ENCODE measurements around the gene MAP1LC3B. TPM values are rescaled to one million over a fixed set of nuclear protein-coding genes. Genes with fewer than 3 reads are reported as not detected.

MAP1LC3B gene
- total and polyA plus RNA-seq, 2 of the 8 experiments (the other 6 are each of a cell fraction or from before 2014, with no cell fraction given) = 29.5 to 48.5 TPM

- H4K91ac ChIP-seq (replicated peaks; ENCODE audit: insufficient read length, low read length) = peak overlapping the region; percentile 5
- no peaks in the 10 kb centered on the region for H3K23me2 ChIP-seq (ENCODE audit: low read depth, low read length)
- FAIRE-seq (no peak), DNase-seq (ENCODE audit: low read depth in 1 of 2, low spot score in 2 of 2) (no peak)
- H2BK120ac ChIP-seq (replicated peaks; ENCODE audit: low read depth, low read length) = no peak overlapping the region
- H2BK15ac ChIP-seq (ENCODE audit: low read length) = no peak overlapping the region
- no peak overlapping the region for H3K27ac ChIP-seq (ENCODE audit: low read depth, low read length)
- H3K4me2 ChIP-seq (ENCODE audit: insufficient read depth in 1 of 2, low read depth in 2 of 2, low read length in 2 of 2) = peak overlapping the region; percentile 34 to 46; a peak in 2 of 4 replicates
- peaks cover 3 to 10% of the 10 kb centered on the region in 2 experiments for H4K20me1 ChIP-seq (replicated peaks in 1 of 2; ENCODE audit: control insufficient read depth in 1 of 2, insufficient read depth in 2 of 2, low read length in 2 of 2)
- H3K14ac ChIP-seq (ENCODE audit: insufficient read length) = no peak overlapping the region
- H3K9ac ChIP-seq (replicated peaks in 1 of 4; ENCODE audit: extremely low read depth in 1 of 4, low read depth in 3 of 4, low read length in 3 of 4) = no peak overlapping the region
- H2BK20ac ChIP-seq (ENCODE audit: low read length) = no peak overlapping the region
- no peaks in the 10 kb centered on the region for H3K9me3 ChIP-seq (ENCODE audit: insufficient read depth in 2 of 2, low read depth in 1 of 2, low read length in 1 of 2)
- POLR2A ChIA-PET (ENCODE audit: partially characterized antibody) = interaction anchor here (1.2 to 1.3 kb wide), 2 partner anchors 10 to 13 kb away, joined by 4 read pairs; no protein-coding TSS in a partner anchor
- H4K5ac ChIP-seq (ENCODE audit: insufficient read length, low read depth, low read length) = no peak overlapping the region
- H3K27me3 ChIP-seq (replicated peaks in 1 of 4; ENCODE audit: control insufficient read depth in 3 of 4, extremely low read depth in 1 of 4, insufficient read depth in 3 of 4, low read length in 3 of 4) = no peaks in the 10 kb centered on the region
- 74% methylated on average over 12 of the region's 12 CpGs; no CpG with 5 or more reads in 1 of the 2 experiments for WGBS, 2 experiments (ENCODE audit: extremely low coverage in 1 of 2, insufficient coverage in 1 of 2, insufficient read length in 1 of 2, insufficient replicate concordance in 2 of 2, low coverage in 1 of 2, low lambda C conversion rate in 2 of 2, missing lambda C conversion rate in 1 of 2)
- no peak overlapping the region for H2AFZ ChIP-seq (ENCODE audit: low read length)
- H3K4ac ChIP-seq (replicated peaks; ENCODE audit: insufficient read length, low read depth, low read length) = no peak overlapping the region
- H3K18ac ChIP-seq (ENCODE audit: extremely low read depth, low read length) = no peak overlapping the region; the same call in 1 of the 2 replicates
- H3K79me2 ChIP-seq (ENCODE audit: control insufficient read depth in 1 of 2, insufficient read depth in 2 of 2, low read length in 2 of 2) = no peaks in the 10 kb centered on the region
- H3K36me3 ChIP-seq (ENCODE audit: control insufficient read depth in 2 of 4, insufficient read depth in 4 of 4, low read length in 3 of 4) = peaks cover 0 to 3% (median 1%) of the 10 kb centered on the region in 4 experiments; a peak in 3 of 8 replicates
- H3K56ac ChIP-seq (replicated peaks; ENCODE audit: insufficient read length, low read depth, low read length) = no peak overlapping the region
- no peaks in the 10 kb centered on the region; the same call in 1 of the 2 replicates for H3K79me1 ChIP-seq (ENCODE audit: low read depth, low read length)
- H3K4me3 ChIP-seq (ENCODE audit: extremely low read depth in 1 of 4, insufficient read depth in 2 of 4, low read depth in 3 of 4, low read length in 4 of 4) = no peak overlapping the region
- H2BK12ac ChIP-seq (ENCODE audit: low read depth, low read length) = no peak overlapping the region
- CTCF ChIA-PET (ENCODE audit: partially characterized antibody) = interaction anchor here (1.0 to 4.6 kb wide), 6 partner anchors 9 to 210 kb away, joined by 3 to 22 read pairs (median 10); no protein-coding TSS in a partner anchor
- H4K8ac ChIP-seq (ENCODE audit: extremely low read depth, insufficient read depth, low read length) = no peak overlapping the region
- H2AK5ac ChIP-seq (ENCODE audit: low read depth, low read length) = no peak overlapping the region
- no peak overlapping the region for H3K23ac ChIP-seq (ENCODE audit: insufficient read length)
- H2BK5ac ChIP-seq (ENCODE audit: low read depth, low read length) = 0 out of 2 replicates have a peak overlapping the region, but pooled peaks have one; percentile 37
- H3K4me1 ChIP-seq (replicated peaks in 1 of 4; ENCODE audit: control insufficient read depth in 3 of 4, insufficient read depth in 4 of 4, low read length in 3 of 4) = peaks cover 5 to 17% (median 11%) of the 10 kb centered on the region in 4 experiments
- no peak for TF ChIP-seq YY1 (IDR thresholded peaks at IDR 0.05; ENCODE audit: low read depth, low read length)
- TF ChIP-seq RBBP5 (IDR thresholded peaks at IDR 0.05; ENCODE audit: borderline replicate concordance, low read depth, low read length) = no peak
- TF ChIP-seq, protein P1, sequence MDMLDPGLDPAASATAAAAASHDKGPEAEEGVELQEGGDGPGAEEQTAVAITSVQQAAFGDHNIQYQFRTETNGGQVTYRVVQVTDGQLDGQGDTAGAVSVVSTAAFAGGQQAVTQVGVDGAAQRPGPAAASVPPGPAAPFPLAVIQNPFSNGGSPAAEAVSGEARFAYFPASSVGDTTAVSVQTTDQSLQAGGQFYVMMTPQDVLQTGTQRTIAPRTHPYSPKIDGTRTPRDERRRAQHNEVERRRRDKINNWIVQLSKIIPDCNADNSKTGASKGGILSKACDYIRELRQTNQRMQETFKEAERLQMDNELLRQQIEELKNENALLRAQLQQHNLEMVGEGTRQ (IDR thresholded peaks at IDR 0.05; ENCODE audit: low read length) = no peak
- TF ChIP-seq ASH2L (IDR thresholded peaks at IDR 0.05; ENCODE audit: low read length) = no peak
- no peak for TF ChIP-seq RFX5 (IDR thresholded peaks at IDR 0.05; ENCODE audit: borderline replicate concordance, low read depth, low read length)
- TF ChIP-seq, protein P2, sequence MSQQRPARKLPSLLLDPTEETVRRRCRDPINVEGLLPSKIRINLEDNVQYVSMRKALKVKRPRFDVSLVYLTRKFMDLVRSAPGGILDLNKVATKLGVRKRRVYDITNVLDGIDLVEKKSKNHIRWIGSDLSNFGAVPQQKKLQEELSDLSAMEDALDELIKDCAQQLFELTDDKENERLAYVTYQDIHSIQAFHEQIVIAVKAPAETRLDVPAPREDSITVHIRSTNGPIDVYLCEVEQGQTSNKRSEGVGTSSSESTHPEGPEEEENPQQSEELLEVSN (IDR thresholded peaks at IDR 0.05) = no peak
- no peak for TF ChIP-seq EZH2 (IDR thresholded peaks at IDR 0.05; ENCODE audit: low read depth, low read length, severe bottlenecking)
- TF ChIP-seq POLR2AphosphoS5 (IDR thresholded peaks at IDR 0.05; ENCODE audit: low read depth, low read length) = no peak
- TF ChIP-seq SAP30 (IDR thresholded peaks at IDR 0.05; ENCODE audit: insufficient read depth, insufficient replicate concordance, low read length) = no peak
- TF ChIP-seq RNF2 (IDR thresholded peaks at IDR 0.05; ENCODE audit: borderline replicate concordance, low read depth, low read length, missing control alignments, poor library complexity, severe bottlenecking) = no peak
- no peak for TF ChIP-seq SUZ12 (IDR thresholded peaks at IDR 0.05; ENCODE audit: low read length)
Measured at GRCh38 chr16:87425941-87426340, 33.8 kb downstream of the MAP1LC3B start.
